ENCODE data around the gene SAMD15.

DNA sequence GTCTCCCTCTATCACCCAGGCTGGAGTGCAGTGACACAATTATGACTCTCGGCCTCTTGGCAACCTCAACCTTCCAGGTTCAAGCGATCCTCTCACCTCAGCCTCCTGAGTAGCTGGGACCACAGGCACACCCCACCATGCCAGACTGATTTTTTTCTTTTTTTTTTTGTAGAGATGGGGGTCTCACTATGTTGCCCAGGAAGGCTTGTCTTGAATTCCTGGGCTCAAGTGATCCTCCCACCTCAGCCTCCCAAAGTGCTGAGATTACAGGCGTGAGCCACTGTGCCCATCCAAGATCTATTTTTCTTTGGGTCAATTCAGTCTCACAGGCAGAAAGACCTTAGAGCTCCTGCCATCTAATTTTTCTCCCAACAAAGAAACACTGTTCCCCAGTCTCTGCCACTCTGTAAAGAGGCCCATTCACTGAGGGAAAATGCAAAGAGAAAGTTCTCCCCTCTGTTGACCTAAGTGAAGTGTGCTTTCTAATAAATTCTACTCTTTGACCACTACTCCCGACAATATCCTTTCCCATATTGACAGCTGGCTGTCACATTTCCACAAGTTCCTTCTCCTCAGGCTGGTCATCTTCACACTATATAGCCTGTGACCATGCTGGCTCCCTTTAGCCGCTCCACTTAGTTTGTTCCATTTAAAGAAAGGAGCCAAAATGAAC lies 23.6 kb upstream of the SAMD15 start:
- TF ChIP-seq CTCF (IDR thresholded peaks at IDR 0.05) (no peak), POLR2A (IDR thresholded peaks at IDR 0.05) (no peak)

Data from lower leg skin (tissue), 3 donors.